SU-DHL-6 (cell line): ENCODE results near the gene RGS7.

Source experiments
- CTCF ChIP-seq: fragments of 200-600 bp; sonication (generic); IDR thresholded peaks from one replicate; pipeline ENCODE4 v1.5.1; 2017; ENCODE audit warnings: antibody characterized with exemption, mild to moderate bottlenecking, low read length, moderate library complexity; ENCODE audit not compliant: insufficient read depth, poor library complexity, severe bottlenecking
- EZH2phosphoT487 ChIP-seq: fragments of 200-600 bp; sonication (generic), shearing (Covaris generic); conservative IDR thresholded peaks from 2 replicates; pipeline ENCODE4 v1.6.1; 2018; ENCODE audit warnings: mild to moderate bottlenecking, antibody characterized with exemption, low read length, moderate library complexity, mixed read lengths

DNA sequence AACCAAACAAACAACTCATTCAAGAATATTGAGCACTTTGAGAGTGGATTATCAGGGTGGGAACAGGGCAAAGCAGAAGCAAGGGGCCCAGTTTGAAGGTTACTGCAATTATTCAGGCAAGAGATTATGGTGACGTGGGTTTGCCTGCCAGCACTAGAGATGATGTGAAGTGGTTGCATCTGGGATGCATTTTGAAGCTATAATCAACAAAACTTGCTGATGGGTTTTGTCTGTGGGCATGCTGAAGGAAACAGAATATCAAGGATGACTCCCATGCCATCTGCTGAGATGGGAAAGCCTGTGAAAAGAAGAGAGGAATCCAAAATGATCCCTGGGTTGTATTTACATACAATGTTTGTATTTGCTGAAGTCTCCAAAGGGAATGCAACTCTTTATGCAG lies 520.7 kb downstream of the RGS7 start:
- no peak for TF ChIP-seq CTCF
- TF ChIP-seq EZH2phosphoT487: no peak
